HepG2 (cell line): Measurements from ENCODE around the gene CLEC18B. TPM values are rescaled to one million over a fixed set of nuclear protein-coding genes. Genes with fewer than 3 reads are reported as not detected.
A peak's percentile ranks its signal among the peaks of the same experiment; 100 is the strongest.

Source experiments
- ARID2 ChIP-seq: sonication (generic); formaldehyde crosslinking; IDR thresholded peaks from 2 replicates; pipeline ENCODE4 v1.8.1; 2022; ENCODE audit warnings: mild to moderate bottlenecking, missing genetic modification reagents, borderline replicate concordance
- CHD2 ChIP-seq: IDR thresholded peaks from 2 replicates; pipeline ENCODE4 v1.6.1; 2011; ENCODE audit warnings: low read depth, low read length, improper control_type of control experiment
- FOXK1 ChIP-seq: sonication (generic); formaldehyde crosslinking; IDR thresholded peaks from 2 replicates; pipeline ENCODE4 v1.4.0; 2020; ENCODE audit warnings: low read depth, missing genetic modification reagents, borderline replicate concordance
- GLI4 ChIP-seq: sonication (generic); formaldehyde crosslinking; IDR thresholded peaks from 2 replicates; pipeline ENCODE4 v1.5.1; 2020; ENCODE audit warnings: missing genetic modification reagents, mild to moderate bottlenecking, moderate library complexity, borderline replicate concordance
- KDM5B ChIP-seq: sonication (generic); formaldehyde crosslinking; IDR thresholded peaks from 2 replicates; pipeline ENCODE4 v1.4.0; 2020; ENCODE audit warnings: missing genetic modification reagents, mild to moderate bottlenecking, borderline replicate concordance
- KLF16 ChIP-seq, 2 experiments: sonication (generic) in 1 of 2; formaldehyde crosslinking in 1 of 2; IDR thresholded peaks; 2 replicates each; pipeline versions ENCODE4 v1.6.1 to v1.8.0; 2016 to 2023; ENCODE audit warnings: missing genetic modification reagents in 2 of 2, missing compliant biosample characterization in 1 of 2
- NCOA2 ChIP-seq: sonication (generic); formaldehyde crosslinking; IDR thresholded peaks from 2 replicates; pipeline ENCODE4 v1.8.0; 2022; ENCODE audit warnings: inconsistent platforms
- NR2F1 ChIP-seq, 2 experiments: fragments of 450-650 bp in 1 of 2; formaldehyde crosslinking in 1 of 2; IDR thresholded peaks; 2 replicates each; pipeline versions ENCODE4 v1.5.0 to v1.6.1; 2016 to 2020; ENCODE audit warnings: mild to moderate bottlenecking in 1 of 2, missing compliant biosample characterization in 1 of 2, missing genetic modification reagents in 1 of 2, moderate library complexity in 1 of 2
- YEATS4 ChIP-seq: sonication (generic); formaldehyde crosslinking; IDR thresholded peaks from 2 replicates; pipeline ENCODE4 v1.4.0; 2020; ENCODE audit warnings: missing genetic modification reagents, borderline replicate concordance
- ZNF451 ChIP-seq: sonication (generic); formaldehyde crosslinking; IDR thresholded peaks from 2 replicates; pipeline ENCODE4 v1.5.0; 2020; ENCODE audit warnings: mild to moderate bottlenecking, missing genetic modification reagents
- ZNF768 ChIP-seq: sonication (generic); formaldehyde crosslinking; IDR thresholded peaks from 2 replicates; pipeline ENCODE4 v1.4.0; 2020; ENCODE audit warnings: missing genetic modification reagents
- ZSCAN9 ChIP-seq: IDR thresholded peaks from 2 replicates; pipeline ENCODE4 v1.6.1; 2016; ENCODE audit warnings: borderline replicate concordance
- polyA plus RNA-seq, 8 experiments: library from polyadenylated mRNA; depleted of rRNA in 3 of 8; stranded (reverse) in 7 of 8; unstranded in 1 of 8; fragments of >200 nt; fragmentation: Illumina TruSeq in 4 of 8; extraction: Trizol in 4 of 8; gene quantifications; 2 replicates each; pipeline versions ENCODE4 v1.2.1 to v1.2.3, GENCODE V29; 2011 to 2016; ENCODE audit warnings: low read depth in 4 of 8, missing spikeins in 1 of 8, mixed read lengths in 1 of 8; ENCODE audit not compliant: insufficient read depth in 1 of 8
- total RNA-seq, 5 experiments: library from RNA; depleted of rRNA; stranded (reverse); fragments of >200 nt; fragmentation: Illumina TruSeq; extraction: Trizol; gene quantifications; 2 replicates each; pipeline ENCODE4 v1.2.3, GENCODE V29; 2016; ENCODE audit warnings: low read depth in 1 of 5
- TF ChIP-seq, protein P1 (sequence below): IDR thresholded peaks from 2 replicates; pipeline ENCODE4 v1.6.1; 2018; ENCODE audit warnings: missing genetic modification reagents
- TF ChIP-seq, protein P2 (sequence below): sonication (generic); formaldehyde crosslinking; IDR thresholded peaks from 2 replicates; pipeline ENCODE4 v1.4.0; 2020; ENCODE audit warnings: missing genetic modification reagents, borderline replicate concordance
- TF ChIP-seq, protein P3 (sequence below): sonication (generic); formaldehyde crosslinking; IDR thresholded peaks from 2 replicates; pipeline ENCODE4 v1.4.0; 2020; ENCODE audit warnings: missing genetic modification reagents

Gene CLEC18B
- total and polyA plus RNA-seq, 2 of the 13 experiments (the other 11 are each of a cell fraction or from before 2014, with no cell fraction given): 0.31 to 1.1 TPM

DNA sequence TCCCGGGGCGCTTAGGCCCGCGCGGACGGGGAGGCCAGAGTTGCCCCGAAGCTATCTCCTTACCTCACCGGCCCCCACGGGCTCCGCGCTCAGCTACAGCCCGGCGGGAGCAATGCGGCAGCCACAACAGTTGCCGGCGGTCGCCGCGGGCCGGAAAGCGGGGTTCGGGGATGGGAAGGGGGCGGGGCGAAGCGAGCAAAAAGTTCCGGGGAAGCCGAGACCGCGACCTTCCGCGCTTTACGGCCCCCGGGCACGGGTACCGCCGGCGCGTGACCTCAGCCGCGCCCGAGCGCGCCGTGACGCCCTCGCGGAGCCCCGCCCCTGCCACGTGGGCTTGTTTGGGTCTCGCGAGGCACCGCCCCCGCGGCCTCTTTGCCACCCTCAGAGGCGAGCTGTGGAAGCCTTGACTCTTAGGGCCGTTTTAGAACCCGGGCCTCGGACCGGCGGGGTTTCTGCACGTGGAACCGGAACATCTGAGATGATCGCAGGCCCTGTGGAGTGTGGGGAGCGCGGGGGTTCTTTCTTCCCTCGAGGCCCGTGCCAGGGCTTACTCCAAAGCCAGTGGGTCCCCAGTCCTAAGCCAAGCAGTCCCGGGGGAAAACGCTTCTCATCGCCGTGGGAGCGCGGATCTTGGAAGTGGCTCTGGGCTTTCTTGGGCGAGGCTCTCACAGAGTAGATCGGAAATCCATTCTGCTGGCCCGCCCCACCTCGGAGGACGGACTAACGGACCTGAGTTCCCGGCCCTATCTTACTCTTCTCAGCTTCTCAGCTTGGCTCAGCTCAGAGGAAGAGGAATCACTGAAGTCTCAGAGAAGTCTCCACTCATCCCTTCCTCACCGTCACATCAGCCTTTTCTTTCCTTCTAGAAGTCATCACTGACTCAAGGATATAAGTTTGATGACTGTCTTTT is 53.0 kb downstream of the CLEC18B start (continued):
- TF ChIP-seq GLI4 (CRISPR knock-in tag) (peak; percentile 74; the same call in 1 of the 2 replicates), KLF16 (CRISPR knock-in tag; IDR thresholded peaks at IDR 0.05) (peak in 1 of 2 experiments; percentile 88; a peak in 2 of 4 replicates), NR2F1 (CRISPR knock-in tag; IDR thresholded peaks at IDR 0.05) (peak in 1 of 2 experiments; percentile 12; a peak in 1 of 4 replicates), KDM5B (CRISPR knock-in tag) (0 out of 2 replicates have a peak, but pooled peaks have one; percentile 16), ZNF768 (CRISPR knock-in tag) (0 out of 2 replicates have a peak, but pooled peaks have one; percentile 14), CHD2 (peak; percentile 90), YEATS4 (CRISPR knock-in tag) (peak; percentile 91), FOXK1 (peak; percentile 94; the same call in 1 of the 2 replicates), ZSCAN9 (CRISPR knock-in tag) (peak; percentile 35; the same call in 1 of the 2 replicates), ARID2 (0 out of 2 replicates have a peak, but pooled peaks have one; percentile 60), ZNF451 (0 out of 2 replicates have a peak, but pooled peaks have one; percentile 47), NCOA2 (peak; percentile 39; the same call in 1 of the 2 replicates)
- TF ChIP-seq, protein P1, sequence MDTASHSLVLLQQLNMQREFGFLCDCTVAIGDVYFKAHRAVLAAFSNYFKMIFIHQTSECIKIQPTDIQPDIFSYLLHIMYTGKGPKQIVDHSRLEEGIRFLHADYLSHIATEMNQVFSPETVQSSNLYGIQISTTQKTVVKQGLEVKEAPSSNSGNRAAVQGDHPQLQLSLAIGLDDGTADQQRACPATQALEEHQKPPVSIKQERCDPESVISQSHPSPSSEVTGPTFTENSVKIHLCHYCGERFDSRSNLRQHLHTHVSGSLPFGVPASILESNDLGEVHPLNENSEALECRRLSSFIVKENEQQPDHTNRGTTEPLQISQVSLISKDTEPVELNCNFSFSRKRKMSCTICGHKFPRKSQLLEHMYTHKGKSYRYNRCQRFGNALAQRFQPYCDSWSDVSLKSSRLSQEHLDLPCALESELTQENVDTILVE (CRISPR knock-in tag): peak; percentile 24; the same call in 1 of the 2 replicates
- TF ChIP-seq, protein P2, sequence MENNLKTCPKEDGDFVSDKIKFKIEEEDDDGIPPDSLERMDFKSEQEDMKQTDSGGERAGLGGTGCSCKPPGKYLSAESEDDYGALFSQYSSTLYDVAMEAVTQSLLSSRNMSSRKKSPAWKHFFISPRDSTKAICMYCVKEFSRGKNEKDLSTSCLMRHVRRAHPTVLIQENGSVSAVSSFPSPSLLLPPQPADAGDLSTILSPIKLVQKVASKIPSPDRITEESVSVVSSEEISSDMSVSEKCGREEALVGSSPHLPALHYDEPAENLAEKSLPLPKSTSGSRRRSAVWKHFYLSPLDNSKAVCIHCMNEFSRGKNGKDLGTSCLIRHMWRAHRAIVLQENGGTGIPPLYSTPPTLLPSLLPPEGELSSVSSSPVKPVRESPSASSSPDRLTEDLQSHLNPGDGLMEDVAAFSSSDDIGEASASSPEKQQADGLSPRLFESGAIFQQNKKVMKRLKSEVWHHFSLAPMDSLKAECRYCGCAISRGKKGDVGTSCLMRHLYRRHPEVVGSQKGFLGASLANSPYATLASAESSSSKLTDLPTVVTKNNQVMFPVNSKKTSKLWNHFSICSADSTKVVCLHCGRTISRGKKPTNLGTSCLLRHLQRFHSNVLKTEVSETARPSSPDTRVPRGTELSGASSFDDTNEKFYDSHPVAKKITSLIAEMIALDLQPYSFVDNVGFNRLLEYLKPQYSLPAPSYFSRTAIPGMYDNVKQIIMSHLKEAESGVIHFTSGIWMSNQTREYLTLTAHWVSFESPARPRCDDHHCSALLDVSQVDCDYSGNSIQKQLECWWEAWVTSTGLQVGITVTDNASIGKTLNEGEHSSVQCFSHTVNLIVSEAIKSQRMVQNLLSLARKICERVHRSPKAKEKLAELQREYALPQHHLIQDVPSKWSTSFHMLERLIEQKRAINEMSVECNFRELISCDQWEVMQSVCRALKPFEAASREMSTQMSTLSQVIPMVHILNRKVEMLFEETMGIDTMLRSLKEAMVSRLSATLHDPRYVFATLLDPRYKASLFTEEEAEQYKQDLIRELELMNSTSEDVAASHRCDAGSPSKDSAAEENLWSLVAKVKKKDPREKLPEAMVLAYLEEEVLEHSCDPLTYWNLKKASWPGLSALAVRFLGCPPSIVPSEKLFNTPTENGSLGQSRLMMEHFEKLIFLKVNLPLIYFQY (CRISPR knock-in tag): peak; percentile 43; the same call in 1 of the 2 replicates
- TF ChIP-seq, protein P3, sequence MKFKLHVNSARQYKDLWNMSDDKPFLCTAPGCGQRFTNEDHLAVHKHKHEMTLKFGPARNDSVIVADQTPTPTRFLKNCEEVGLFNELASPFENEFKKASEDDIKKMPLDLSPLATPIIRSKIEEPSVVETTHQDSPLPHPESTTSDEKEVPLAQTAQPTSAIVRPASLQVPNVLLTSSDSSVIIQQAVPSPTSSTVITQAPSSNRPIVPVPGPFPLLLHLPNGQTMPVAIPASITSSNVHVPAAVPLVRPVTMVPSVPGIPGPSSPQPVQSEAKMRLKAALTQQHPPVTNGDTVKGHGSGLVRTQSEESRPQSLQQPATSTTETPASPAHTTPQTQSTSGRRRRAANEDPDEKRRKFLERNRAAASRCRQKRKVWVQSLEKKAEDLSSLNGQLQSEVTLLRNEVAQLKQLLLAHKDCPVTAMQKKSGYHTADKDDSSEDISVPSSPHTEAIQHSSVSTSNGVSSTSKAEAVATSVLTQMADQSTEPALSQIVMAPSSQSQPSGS (CRISPR knock-in tag): peak; percentile 60; the same call in 1 of the 2 replicates
